ENCODE data around the gene EZR. TPM values are rescaled to one million over a fixed set of nuclear protein-coding genes. Genes with fewer than 3 reads are reported as not detected.

The EZR gene
- total RNA-seq, 1 experiment from 2014 or later = 1,402 TPM

DNA sequence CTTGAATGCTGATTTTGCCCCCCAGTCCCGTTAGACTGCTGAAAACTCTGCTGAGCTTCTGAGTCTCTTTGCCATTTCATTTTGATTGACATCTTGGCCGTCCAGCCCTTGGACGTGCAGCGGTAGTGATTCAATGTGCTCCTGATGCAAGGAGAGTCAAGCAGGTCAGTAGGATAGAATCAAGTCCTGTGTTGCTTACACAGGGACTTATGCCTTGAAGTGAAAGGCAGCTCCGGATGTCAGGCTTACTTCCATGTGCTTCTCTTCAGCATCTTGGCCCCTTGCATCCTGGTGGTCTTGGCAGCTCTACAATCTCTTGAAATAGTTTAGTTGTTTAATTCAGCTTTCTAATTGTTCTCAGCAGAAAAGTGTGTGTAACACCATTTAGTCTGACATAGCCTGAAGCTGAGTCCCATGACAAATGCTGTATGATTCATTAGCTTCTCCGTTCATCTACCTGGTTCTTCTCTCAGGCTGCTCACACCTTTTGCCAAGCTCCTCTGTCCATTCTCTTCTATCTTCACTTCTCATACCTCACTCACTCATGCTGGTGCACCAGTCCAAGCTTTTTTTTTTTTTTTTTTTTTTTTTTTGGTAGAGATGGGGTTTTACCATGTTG lies 76.0 kb downstream of the EZR start:
- intact Hi-C loops (cut with micrococcal nuclease) = no loop called here
- no peaks in the 10 kb centered on the region for H3K9me2 ChIP-seq (ENCODE audit: insufficient read depth)
- POLR2A ChIA-PET = interaction anchor here (0.8 to 1.6 kb wide), 11 partner anchors 10 to 535 kb away, joined by 3 to 9 read pairs (median 4); no protein-coding TSS in a partner anchor
- peaks cover 0 to 3% of the 10 kb centered on the region in 2 experiments; a peak in 1 of 4 replicates for H3K9me3 ChIP-seq (ENCODE audit: control insufficient read depth in 1 of 2, insufficient read depth in 1 of 2, low read depth in 1 of 2, low read length in 2 of 2)
- TSS peak; percentile 8 for BruUV-seq (replicated peaks)
- H3K4me3 ChIP-seq (replicated peaks in 1 of 2; ENCODE audit: low read depth in 1 of 2, low read length in 2 of 2) = no peak overlapping the region
- no peaks in the 10 kb centered on the region for H4K20me1 ChIP-seq (ENCODE audit: insufficient read depth)
- H3K27me3 ChIP-seq (ENCODE audit: insufficient read depth, low read length) = no peaks in the 10 kb centered on the region
- no peak for DNase-seq (ENCODE audit: low read depth, low spot score)
- H3K79me2 ChIP-seq (ENCODE audit: insufficient read depth, low read length) = peaks cover 82% of the 10 kb centered on the region
- H3K36me3 ChIP-seq (ENCODE audit: control insufficient read depth in 1 of 2, insufficient read depth in 2 of 2, low read length in 2 of 2) = peaks cover 0 to 28% of the 10 kb centered on the region in 2 experiments; a peak in 2 of 4 replicates
- H3K4me1 ChIP-seq (ENCODE audit: control insufficient read depth in 1 of 2, insufficient read depth in 2 of 2, low read length in 2 of 2) = peaks cover 55 to 83% of the 10 kb centered on the region in 2 experiments
- RAD21 ChIA-PET (ENCODE audit: low non-redundant PET in 1 of 2, low total read pairs in 2 of 2, uncharacterized antibody in 2 of 2, unreplicated experiment in 2 of 2) = interaction anchor here in 1 of 2 experiments (1.1 kb wide), 1 partner anchor 13 kb away, joined by 5 read pairs; no protein-coding TSS in a partner anchor
- H3K27ac ChIP-seq (ENCODE audit: low read depth, low read length) = peak overlapping the region; percentile 54
- peak overlapping the region; percentile 32 for H3K9ac ChIP-seq (ENCODE audit: low read length)
- TF ChIP-seq FOSL1 (IDR thresholded peaks at IDR 0.05; ENCODE audit: low read depth) = no peak
- TF ChIP-seq YY1 (IDR thresholded peaks at IDR 0.05; ENCODE audit: extremely low read depth, insufficient replicate concordance, low read depth, low read length) = no peak
- no peak for TF ChIP-seq EGR1 (IDR thresholded peaks at IDR 0.05; ENCODE audit: low read depth)
- no peak for TF ChIP-seq TCF7L2 (IDR thresholded peaks at IDR 0.05; ENCODE audit: borderline replicate concordance, extremely low read depth, insufficient read depth, insufficient read length)
- TF ChIP-seq SIN3A (IDR thresholded peaks at IDR 0.05; ENCODE audit: low read depth) = no peak
- no peak for TF ChIP-seq CBX3 (IDR thresholded peaks at IDR 0.05; ENCODE audit: low read depth)
- TF ChIP-seq, protein P1, sequence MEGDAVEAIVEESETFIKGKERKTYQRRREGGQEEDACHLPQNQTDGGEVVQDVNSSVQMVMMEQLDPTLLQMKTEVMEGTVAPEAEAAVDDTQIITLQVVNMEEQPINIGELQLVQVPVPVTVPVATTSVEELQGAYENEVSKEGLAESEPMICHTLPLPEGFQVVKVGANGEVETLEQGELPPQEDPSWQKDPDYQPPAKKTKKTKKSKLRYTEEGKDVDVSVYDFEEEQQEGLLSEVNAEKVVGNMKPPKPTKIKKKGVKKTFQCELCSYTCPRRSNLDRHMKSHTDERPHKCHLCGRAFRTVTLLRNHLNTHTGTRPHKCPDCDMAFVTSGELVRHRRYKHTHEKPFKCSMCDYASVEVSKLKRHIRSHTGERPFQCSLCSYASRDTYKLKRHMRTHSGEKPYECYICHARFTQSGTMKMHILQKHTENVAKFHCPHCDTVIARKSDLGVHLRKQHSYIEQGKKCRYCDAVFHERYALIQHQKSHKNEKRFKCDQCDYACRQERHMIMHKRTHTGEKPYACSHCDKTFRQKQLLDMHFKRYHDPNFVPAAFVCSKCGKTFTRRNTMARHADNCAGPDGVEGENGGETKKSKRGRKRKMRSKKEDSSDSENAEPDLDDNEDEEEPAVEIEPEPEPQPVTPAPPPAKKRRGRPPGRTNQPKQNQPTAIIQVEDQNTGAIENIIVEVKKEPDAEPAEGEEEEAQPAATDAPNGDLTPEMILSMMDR (IDR thresholded peaks at IDR 0.05 in 2 of 3, conservative IDR thresholded peaks at IDR 0.05 in 1 of 3; ENCODE audit: borderline replicate concordance in 1 of 3, insufficient read depth in 1 of 3, low read depth in 2 of 3, low read length in 2 of 3) = no peak
- TF ChIP-seq POLR2AphosphoS5 (IDR thresholded peaks at IDR 0.05; ENCODE audit: low read depth, low read length) = 0 out of 2 replicates have a peak, but pooled peaks have one; percentile 51
- no peak overlapping the region for H2AFZ ChIP-seq (ENCODE audit: low read depth, low read length, poor library complexity, severe bottlenecking)
- ATAC-seq = peak; percentile 64
- peak overlapping the region; percentile 18 for H3K4me2 ChIP-seq (ENCODE audit: low read length)
- CTCF ChIA-PET = interaction anchor here (0.8 to 2.2 kb wide), 3 partner anchors 13 to 229 kb away, joined by 3 to 14 read pairs (median 4); no protein-coding TSS in a partner anchor

All from HCT116 (cell line).